NCI-H2029 (cell line): ENCODE results near the gene HERC2.
"Not testable (repeated sequence)": the region's sequence is repeated elsewhere in the genome, so short reads cannot be mapped to it uniquely, and the experiment has no call there.

ENCODE experiments used
- DNase-seq: peaks from one replicate; lab custom pipeline; 2025; lab: John Stamatoyannopoulos, UW

The HERC2 gene

DNA sequence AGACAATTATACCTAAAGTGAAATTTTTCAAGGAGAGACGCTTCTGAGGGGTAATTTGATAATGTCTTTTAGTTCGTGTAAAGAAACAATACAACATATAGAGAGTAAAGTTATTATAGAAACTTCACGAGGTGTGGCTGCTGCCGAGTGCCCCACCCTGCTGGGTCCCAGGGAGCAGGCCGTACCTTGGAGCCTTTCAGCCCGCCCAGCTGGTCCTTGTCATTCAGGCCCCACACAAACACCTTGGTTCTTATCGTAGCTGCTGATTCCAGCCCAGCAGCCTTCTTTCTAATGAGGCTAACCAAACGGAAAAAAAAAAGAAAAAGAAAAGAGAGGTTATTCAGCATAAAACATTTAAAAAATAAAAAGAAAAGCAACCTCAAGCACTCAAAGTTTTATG is 139.8 kb downstream of the HERC2 start:
- no peak for DNase-seq

DNA sequence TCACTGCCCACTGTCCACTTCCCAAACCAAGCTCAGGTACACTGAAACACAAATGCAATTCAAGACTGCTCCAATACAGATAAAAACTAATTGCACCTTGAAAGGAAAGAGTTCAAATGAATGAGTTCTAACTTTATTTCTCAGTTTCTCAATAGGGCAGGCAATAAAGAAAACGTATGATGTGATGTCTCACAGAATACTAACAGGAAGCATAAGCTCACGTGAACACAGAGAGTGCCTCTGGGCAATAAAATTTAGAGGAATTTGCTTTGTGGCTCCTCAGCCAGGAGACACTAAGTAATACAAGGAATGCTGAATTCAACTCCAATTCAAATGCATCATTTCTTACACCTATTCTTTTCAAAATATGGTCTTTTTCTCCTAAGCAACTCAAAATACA is 140.6 kb downstream of the HERC2 start:
- DNase-seq = no peak

DNA sequence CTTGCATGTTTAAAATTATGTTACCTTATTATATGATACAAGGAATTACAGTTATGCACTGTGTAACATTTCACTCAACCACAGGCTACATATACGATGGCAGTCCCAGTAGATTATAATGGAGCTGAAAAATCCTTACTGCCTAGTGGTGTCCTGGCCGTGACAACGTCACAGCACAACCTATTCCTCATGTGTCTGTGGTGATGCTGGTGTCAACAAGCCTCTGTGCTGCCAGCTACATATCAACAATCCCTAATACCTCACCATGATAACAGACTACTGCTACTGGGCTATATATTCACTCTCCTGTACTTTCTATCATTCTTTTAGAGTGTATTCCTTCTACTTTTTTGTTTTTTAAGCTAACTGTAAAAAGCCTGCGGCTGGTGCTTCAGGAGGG is 142.7 kb downstream of the HERC2 start:
- DNase-seq = no peak

DNA sequence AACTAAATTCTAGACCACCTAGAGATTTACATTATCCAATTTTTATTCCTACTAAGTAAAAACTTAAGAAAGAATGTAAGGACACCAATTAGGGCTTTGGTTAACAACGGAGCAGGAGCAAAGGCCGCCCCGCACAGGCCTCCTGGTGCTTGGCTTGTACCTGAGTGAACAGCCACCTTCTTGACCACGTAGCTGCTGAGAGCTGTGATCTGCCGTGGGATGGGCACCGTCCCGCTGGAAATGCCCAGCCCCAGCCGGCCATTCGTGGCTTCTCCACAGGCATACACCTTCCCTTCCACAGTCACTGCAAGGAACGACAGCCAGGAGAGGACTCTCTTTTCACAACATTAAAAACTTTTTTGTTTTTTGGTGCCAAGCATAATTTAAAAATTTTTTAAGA is 143.3 kb downstream of the HERC2 start:
- no peak for DNase-seq

DNA sequence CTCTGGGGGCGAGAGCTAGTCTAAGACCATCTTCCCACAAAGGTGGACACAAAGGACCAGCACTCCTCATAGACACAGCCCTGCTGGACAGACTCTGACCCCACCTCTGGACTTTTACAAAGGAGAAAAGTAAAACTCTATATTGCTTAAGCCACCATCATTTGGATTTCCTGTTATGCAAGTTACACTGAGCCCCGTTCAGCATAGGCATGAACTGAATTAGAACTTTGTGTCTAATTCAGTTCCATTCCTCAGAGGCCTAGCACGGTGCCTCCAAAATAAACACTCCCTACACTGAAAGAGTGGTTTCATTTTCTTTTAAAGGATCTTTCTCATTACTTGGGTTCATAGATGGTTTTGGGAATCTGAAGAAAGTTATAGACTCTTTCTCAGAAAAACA is 143.7 kb downstream of the HERC2 start:
- no peak for DNase-seq

DNA sequence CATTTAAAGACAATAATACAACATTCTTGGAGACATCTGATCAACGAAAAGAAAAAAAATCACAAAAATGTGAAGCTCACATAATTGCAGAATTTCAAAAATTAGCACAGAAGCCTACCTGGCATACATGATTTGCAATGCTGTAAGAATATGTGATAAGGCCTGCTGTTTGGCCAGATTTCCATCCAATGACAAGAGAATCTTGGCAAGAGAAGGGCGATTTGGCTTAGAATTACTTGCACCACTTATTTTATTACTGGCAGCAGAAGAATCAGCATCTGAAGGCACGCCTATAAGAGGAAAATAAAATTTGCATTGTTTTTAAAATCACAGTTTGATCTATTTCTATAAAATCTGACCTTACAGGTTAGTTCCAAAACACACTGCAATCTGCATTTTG is 152.6 kb downstream of the HERC2 start:
- DNase-seq = no peak

DNA sequence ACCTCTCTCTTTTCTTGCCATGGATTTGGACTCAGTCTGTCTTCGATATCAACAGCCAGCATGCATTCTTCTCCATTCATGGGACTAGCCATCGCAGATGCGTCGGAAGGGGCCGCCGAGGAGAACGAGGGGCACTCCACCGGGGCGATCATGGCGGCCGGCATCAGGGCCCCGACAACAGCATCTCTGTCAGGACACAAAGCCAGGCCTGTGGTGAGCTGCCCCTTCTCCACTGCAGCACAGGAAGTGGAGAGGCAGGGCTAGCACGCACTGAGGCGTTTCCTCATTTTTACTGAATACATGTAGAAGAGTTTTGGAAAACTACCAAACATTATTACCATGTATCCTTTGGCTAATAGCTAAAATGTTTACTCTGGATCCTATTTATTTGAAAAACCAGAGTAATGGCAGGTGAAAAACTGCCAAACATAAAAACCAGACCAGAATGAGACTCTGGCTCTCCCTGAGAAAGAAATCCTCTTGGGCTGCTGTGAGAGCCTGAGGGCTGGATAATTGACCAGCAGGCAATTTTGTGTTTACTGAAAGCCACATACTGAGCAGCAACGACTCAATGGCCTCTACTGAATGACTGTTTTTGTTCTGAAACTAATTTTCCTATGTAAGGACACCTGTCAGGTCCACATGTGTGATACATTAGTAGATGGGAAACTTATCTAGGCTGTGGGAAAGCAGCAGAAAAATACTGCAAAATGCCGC is 153.4 kb downstream of the HERC2 start:
- peak; percentile 7 for DNase-seq

DNA sequence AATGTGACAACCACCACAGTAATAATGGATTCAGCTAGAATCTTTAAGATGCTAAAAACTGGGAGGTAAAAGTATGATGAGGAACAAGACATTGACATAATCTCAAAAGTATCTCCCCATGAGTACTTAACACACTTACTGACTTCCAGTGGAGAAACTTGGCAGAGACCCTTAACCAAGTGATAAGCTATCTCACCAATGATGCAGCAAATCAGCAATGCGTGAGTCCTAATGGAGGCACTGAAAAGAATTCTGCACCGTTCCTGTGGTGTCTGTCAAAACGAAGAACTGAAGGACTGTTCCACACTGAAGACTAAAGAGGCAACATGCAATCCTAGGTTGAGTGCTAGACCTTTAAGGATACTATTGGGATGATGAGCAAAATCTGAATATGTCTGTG is 154.9 kb downstream of the HERC2 start:
- no peak for DNase-seq

DNA sequence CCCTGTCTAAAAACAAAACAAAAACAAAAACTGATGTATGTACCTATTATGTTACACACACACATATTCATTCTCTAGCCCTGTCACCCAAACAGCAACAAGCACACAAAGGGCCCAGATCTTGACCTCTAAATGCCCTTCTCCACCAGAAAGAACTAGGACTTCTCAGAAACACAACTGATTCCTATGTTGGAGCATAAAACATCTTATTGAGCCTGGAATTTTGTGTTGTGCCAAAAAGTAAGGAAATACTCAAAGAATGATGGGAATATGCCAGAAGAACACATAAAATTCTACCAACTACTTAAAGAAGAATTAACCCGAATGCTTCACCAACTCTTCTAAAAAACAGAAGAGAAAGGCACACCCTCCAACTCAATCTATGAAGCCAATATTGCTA is 156.2 kb downstream of the HERC2 start:
- no peak for DNase-seq

DNA sequence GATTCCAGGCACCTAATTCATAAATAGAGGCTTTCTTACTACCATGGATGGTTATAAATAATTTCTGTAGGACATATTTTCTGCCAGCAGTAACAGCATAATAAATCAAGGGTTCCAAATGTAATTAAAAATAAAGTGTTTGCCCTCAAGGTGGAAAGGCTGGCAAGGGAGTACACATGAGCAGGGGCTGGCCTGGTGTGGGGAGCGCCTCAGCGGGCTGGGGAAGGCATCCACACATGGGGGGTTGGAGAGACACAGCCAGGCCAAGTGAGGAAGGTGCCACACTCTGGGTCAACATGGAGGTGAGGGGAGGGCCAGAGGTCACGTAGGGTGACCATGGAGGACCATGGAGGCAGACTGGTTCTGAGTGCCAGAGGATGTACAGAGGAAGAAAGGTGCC is 157.1 kb downstream of the HERC2 start:
- DNase-seq = no peak

DNA sequence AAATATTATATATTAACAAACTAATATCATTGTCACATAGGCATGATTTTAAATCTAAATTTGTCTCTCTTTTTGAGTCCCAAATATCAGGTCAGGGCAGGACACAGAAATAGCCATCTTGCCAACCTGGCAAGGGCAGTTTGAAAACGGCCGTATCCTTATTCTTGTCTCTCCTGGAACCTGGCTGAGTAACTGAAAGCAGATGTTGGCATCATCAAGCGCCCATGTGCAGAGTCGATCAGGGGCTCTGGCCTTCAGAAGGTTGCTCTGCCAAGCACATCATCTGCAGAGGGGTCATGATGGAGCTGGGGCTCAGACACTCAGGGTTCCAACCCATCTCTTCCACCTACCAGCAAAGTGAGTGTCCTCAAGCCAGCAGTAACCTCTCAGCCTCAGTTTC is 167.7 kb downstream of the HERC2 start:
- DNase-seq = no peak

DNA sequence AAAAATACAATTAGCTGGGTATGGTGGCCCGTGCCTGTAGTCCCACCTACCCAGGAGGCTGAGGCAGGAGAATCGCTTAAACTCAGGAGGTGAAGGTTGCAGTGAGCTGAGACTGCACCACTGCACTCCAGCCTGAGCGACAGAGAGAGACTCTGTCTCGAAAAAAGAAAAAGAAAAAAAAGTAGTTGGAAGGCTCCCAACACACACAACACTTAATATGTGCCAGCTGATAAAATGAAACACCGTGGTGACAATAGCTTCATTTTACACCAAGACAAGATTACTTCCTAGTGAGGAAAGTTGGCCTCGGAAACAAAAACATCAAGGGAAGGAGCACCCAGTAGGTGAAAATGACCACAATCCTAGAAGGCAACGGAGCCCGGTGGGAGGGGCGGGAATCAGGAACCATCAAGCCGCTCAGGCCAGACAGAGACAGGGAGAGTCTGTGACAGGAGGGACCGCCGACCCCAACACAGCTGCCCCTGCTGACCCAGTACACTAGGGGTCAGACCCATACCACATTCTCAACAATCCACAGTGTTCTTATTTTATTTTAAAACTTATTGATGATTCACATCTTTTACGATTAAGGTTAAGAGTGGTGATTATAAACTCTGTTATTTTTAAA is 168.4 kb downstream of the HERC2 start:
- DNase-seq = no peak

DNA sequence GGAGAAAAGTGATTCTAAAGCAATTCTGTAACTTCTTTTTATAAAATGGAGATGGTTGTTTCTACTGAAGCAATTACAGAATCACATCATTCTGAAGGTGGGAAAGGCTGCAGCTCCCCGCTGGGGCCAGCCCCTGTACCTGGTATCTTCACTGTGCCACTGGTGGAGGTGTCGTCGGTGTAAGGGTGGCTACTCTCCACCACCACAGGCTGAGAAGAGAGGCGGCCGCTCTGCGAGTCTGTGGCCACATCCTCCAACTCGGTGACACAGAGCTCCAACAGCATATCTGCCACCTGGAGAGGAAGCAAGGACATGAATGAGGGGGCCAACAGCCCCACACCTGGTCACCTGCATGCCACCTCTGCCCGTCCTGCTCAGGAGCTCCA is 169.4 kb downstream of the HERC2 start:
- DNase-seq = not testable (repeated sequence)

DNA sequence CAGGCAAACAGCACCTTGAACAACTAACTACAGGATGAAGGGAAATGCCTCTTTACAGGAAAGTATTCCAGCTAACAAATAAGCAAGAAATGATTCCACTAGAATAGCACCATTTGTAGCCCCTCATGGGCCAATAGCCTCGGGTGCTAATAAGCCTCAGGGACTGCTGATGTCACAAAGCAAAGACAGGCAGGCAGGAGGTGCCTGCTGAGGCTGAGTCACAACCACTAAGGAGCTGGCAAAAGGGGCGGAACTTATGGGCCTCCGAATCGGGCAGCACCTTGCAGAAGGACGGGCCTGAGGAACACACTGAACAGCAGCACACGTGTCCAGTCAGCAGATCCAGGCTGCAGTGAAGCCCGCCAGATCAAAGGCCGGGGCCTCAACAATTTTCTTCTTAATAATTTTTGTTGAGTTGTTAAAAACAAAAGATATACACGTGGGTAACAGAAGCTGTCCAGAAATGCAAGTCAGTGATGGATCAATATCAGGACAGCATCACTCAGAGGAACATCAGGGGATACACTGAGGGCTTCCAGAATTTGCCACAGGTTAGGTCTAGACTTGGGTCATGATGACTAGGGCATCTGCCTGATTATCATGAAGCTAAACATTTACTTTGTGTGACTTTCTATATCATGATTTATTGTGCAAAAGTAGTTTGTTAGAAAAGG is 170.0 kb downstream of the HERC2 start:
- not testable (repeated sequence) for DNase-seq

DNA sequence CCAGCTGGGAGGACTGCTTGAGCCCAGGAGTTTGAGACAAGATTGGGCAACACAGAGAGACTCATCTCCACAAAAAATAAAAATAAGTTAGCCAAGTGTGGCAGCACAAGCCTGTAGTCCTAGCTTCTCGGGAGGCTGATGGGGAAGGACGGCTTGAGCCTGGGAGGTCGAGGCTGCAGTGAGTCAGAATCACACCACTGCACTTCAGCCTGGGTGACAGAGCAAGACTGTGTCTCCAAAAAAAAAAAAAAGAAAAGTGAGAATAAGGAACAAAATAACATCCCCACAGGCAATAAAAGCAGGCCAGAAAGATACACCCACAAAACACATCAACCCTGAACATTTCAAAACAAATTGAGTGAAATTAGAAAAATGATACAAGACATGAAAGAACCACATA is 174.2 kb downstream of the HERC2 start:
- no peak for DNase-seq

DNA sequence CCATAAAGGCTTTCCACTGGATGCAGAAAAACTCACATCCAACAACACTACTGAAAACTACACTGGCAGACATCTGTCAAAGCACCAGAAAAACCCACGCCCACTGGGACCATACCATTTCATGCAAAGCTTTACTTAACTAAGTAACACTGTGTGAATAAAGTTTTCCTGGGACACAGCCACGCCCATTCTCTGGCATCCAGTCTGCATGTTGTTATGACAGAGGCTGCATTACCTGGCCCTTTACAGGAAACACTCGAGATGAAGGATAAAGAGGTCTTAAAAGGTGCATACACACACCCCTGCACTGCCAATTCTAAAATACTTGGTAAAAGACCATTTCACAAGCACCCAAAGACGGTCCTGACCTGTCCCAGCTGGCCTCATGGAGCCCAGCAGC is 176.6 kb downstream of the HERC2 start:
- not testable (repeated sequence) for DNase-seq

DNA sequence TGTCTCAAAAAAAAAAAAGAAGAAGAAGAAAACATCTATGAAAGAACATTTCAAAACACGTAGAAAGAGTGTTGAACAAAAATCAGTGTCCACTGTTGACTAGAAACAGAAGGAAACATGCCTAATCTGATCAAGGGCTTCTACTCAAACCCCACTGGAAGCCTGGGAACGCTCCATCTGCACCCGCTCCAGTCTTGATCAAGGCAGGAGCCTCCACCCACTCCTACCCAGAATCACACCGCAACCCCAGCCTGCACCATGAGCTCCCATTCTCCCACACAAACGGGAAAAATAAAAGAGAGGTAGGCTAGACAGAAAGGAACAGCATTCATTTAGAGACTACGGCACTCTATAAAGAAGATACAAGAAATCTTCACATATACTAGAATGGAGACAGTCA is 181.9 kb downstream of the HERC2 start:
- DNase-seq = no peak

DNA sequence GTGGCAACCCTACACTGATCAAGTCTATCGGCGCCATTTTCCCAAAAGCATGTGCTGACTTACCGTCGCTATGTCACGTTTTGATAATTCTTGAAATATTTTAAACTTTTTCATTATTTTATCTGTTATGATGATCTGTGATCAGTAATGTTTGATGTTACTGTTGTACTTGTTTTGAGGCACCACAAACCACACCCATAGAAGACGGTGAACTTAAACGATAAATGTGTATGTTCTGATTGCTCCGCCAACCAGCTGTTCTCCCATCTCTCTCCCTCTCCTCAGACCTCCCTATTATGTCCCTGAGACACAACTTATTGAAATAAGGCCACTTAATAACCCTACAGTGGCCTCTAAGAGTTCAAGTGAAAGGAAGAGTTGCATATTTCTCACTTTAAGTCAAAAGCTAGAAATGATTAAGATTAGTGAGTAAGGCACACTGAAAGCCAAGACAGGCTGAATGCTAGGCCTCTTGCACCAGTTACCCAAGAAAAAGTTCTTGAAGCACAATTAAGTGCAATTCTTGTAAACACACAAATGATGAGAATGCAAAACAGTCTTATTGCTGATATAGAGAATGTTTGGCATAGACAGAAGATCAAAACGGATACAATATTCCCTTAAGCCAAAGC is 184.5 kb downstream of the HERC2 start:
- not testable (repeated sequence) for DNase-seq

DNA sequence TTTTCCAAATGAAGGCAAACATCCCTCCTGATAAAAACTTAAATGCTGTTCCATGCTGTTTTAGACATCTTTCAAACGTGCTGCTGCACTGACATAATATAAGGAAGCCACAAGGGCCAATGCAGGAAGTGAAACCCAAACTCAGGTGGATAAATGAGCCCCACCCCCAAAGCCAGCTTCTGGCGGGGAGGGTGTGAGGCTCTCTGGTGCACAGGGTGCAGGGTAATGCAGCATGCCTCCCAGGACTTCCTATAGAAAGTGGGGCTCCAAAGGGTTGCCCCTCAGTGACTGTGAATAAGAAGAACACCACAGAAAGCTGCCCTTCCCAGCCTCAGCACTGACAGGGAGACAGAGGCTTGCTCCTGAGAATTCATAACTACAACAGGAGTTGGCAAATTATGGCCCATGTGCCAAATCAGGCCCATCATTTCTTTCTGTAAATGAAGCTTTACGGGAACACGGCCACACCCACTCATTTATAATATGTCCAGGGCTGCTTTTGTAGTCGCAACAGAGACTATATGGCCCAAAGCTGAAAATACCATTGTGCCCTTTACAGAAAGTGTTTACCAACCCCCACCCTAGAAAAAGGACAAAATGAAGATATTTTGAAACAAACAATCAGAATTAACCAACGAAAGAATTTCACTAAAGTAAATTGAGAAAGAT is 185.6 kb downstream of the HERC2 start:
- DNase-seq = not testable (repeated sequence)

DNA sequence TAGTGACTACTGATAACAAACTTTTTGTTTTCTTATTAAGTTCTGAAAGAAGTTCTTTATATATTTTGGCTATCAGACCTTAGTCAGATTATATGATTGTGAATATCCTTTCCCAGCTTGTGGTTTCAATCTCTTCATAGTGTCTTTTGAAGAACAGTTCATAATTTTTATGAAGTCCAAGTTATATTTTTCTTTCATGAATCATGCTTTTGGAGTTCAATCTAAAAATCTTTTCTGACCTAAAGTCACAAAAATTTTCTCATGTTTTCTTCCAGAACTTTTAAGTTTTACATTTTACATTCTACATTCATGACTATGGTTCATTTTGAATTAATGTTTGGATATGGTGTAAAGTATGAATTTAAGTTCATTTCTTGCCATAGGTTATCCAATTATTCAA is 188.7 kb downstream of the HERC2 start:
- DNase-seq = no peak

DNA sequence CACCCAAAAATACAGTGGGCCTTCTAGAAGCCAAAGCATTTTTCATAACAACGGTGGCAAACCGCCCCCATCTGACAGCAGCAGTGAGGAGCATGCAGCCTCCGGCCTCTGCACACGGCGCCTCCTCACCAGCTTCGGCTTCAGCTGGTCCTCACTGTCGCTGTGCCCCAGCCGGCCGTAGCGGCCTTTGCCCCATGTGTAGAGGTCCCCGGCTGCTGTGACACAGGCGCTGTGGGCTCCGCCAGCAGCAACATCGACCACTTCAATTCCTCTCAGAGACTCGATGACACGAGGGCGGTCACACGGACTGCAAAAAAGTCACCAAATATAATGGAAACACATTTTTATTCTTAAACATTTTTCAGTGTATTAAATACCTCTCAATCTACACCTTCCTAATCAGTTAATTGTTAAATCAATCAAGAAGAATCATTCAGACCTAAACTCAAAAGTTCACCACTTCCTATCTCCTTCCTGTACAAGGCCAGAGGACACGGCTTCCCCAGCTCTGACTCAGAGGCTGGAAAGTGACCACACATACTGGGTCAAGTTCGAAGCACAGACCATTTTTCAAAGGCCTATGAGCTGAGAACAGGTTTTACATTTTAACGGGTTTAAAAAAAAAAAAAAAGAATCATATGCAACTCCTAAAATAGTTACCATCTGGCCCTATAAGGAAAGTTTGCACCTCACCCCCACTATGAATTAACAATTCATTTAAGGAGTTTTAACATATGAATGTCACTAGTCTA is 189.3 kb downstream of the HERC2 start:
- DNase-seq = no peak

DNA sequence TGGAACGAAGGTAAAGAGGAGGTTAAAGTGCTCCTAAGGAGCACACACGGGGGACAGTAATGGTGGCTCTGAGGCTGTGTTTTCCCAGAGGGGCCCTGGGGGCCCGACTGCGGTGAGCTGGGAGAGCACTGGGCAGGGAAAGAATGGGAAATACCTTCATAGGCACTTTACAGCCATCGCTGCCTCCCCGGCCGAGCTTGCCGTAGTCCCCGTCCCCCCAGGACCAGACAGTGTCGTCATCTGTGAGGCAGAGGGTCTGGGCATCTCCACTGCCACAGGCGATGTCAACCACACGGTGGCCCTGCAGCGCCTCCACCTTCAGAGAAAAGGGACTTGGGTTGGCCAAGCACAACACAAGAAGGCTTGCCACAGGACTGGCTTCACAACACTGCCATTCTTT is 190.0 kb downstream of the HERC2 start:
- DNase-seq = no peak
